ENCODE measurements around the gene ARID3B.

The ARID3B gene, protein sequence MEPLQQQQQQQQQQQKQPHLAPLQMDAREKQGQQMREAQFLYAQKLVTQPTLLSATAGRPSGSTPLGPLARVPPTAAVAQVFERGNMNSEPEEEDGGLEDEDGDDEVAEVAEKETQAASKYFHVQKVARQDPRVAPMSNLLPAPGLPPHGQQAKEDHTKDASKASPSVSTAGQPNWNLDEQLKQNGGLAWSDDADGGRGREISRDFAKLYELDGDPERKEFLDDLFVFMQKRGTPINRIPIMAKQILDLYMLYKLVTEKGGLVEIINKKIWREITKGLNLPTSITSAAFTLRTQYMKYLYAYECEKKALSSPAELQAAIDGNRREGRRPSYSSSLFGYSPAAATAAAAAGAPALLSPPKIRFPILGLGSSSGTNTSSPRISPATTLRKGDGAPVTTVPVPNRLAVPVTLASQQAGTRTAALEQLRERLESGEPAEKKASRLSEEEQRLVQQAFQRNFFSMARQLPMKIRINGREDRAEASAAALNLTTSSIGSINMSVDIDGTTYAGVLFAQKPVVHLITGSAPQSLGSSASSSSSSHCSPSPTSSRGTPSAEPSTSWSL

DNA sequence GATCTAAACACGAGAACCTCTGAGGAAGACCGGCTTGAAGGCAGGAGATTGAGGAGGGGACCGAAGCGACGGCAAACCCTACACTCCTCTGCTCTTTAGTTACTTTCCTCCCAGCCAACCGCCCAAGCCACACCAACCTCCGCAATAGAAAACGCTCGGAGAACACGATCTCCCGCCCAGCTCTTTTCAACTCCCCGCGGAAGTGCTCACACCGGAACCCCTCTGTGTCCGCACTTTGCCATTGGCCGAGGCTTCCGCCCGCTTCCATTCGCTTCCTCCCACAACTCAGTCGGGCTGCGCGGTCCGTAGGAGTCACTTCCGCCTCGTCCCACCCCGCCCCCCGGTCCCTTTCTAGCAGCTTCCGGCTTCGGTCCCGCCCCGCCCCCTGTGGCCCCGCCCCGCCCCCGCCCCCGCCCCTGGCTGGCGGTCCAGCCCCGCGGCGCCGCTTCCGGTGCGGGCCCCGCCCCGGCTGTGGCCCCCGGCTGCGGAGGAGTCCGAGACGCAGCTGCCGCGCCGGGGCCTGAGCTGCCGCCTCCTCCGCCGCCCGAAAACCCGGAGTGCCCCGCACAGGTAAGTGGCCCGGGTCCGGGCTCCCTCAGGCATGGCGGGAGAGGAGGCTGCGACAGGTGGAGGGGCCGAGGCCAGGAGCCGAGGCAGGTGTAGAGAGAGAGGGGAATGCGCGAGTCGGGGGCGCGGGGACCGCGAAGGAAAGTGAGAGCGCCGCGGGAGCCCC, at the start of gene ARID3B:
Gene ARID3B (plus strand): TSS at position 460 of the 733 bp plus-strand sequence. CDS start 2,717 bp downstream, outside the sequence.
- no peak for TF ChIP-seq FOXP2 (optimal IDR thresholded peaks at IDR 0.05; ENCODE audit: control extremely low read depth, extremely low read length, insufficient read depth)
- TF ChIP-seq EZH2 (IDR thresholded peaks at IDR 0.05): no peak
- TF ChIP-seq POLR2AphosphoS5 (IDR thresholded peaks at IDR 0.05; ENCODE audit: borderline replicate concordance, low read depth, low read length): peak; percentile 91

DNA sequence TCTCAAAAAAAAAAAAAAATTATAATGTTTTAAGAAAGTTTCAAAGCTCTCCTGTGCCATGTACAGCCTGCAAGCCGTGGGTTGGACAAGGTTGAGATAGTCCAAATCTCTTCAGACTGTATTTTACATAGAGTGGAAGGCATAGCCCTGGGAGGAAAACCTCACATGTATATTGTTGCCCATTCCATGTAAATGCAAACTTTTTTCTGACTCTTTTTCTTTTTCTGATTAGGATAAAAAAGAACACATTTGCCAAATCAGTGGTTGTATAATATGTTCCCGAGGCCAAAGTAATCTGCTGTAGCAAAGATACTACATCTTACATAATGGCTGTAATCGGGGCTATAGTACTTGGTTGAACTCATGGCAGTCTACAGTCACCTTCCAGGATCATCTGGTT, 44.4 kb upstream of the ARID3B start:
- Histone ChIP-seq H3K36me3 (ENCODE audit: insufficient read depth, low read length) (no peaks in the 10 kb centered on the region), H3K4me3 (no peak overlapping the region)
- TF ChIP-seq EZH2 (IDR thresholded peaks at IDR 0.05) (no peak), POLR2AphosphoS5 (IDR thresholded peaks at IDR 0.05; ENCODE audit: borderline replicate concordance, low read depth, low read length) (no peak), FOXP2 (optimal IDR thresholded peaks at IDR 0.05; ENCODE audit: control extremely low read depth, extremely low read length, insufficient read depth) (no peak)

More for the DNA sequence above, at the start of gene ARID3B:
- Histone ChIP-seq H3K9me3 (ENCODE audit: low read depth, low read length) (no peaks in the 10 kb centered on the region), H3K9ac (ENCODE audit: insufficient read length) (peak within 1 kb of the TSS; percentile 87), H3K4me3 (peak within 1 kb of the TSS; percentile 92), H3K36me3 (ENCODE audit: insufficient read depth, low read length) (no peaks in the 10 kb centered on the region), H3K27ac (peak within 1 kb of the TSS; percentile 72; the same call in 1 of the 2 replicates)
- peak; percentile 81 for DNase-seq (ENCODE audit: low read depth, low spot score)

DNA sequence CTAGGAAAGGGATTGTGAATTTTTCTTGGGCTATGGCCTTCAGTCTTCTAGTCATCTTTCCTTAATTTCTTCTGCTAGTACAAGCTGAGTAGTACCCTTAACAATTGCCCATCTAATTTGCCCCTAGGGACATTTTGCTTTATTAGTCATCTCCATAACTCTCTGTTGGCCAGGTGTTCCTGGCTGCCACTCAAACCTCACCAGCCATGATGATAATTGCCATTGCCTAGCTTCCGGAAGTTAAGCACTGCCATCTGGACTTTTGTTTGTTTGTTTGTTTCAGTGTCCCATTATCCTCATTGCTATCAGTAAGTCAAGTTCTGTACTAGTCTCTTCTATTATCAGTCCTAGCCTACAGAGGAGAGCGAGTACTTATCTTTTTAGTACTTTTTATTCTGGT, 43.4 kb upstream of the ARID3B start:
- DNase-seq (ENCODE audit: low read depth, low spot score): no peak
- TF ChIP-seq EZH2 (IDR thresholded peaks at IDR 0.05): no peak
- TF ChIP-seq FOXP2 (optimal IDR thresholded peaks at IDR 0.05; ENCODE audit: control extremely low read depth, extremely low read length, insufficient read depth): no peak
- TF ChIP-seq POLR2AphosphoS5 (IDR thresholded peaks at IDR 0.05; ENCODE audit: borderline replicate concordance, low read depth, low read length): no peak
- Histone ChIP-seq H3K9ac (ENCODE audit: insufficient read length) (no peak overlapping the region), H3K4me3 (no peak overlapping the region), H3K9me3 (ENCODE audit: low read depth, low read length) (no peaks in the 10 kb centered on the region), H3K36me3 (ENCODE audit: insufficient read depth, low read length) (no peaks in the 10 kb centered on the region), H3K27ac (no peak overlapping the region)

More for the DNA sequence above, 44.4 kb upstream of the ARID3B start:
- Histone ChIP-seq H3K27ac (no peak overlapping the region), H3K9ac (ENCODE audit: insufficient read length) (no peak overlapping the region), H3K9me3 (ENCODE audit: low read depth, low read length) (no peaks in the 10 kb centered on the region)
- DNase-seq (ENCODE audit: low read depth, low spot score): no peak

DNA sequence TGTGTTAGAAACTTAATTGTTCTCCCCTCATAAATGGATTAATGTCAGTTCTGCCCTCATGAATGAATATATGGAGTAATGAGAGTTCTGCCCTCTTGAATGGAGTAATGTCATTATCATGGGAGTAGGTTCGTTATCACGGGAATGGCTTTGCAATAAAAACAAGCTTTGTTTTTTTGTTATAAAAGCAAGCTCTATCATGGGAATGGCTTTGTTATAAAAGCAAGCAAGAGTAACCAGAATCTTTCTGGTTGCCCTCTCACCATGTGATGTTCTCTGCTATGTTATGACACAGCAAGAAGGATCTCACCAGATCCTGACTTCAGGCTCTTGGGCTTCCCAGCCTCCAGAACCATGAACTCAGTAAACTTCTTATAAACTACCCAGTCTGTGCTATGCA, 41.7 kb upstream of the ARID3B start:
- no peak overlapping the region for H3K4me3 ChIP-seq
- no peak overlapping the region for H3K9ac ChIP-seq (ENCODE audit: insufficient read length)
- TF ChIP-seq EZH2 (IDR thresholded peaks at IDR 0.05): no peak
- TF ChIP-seq POLR2AphosphoS5 (IDR thresholded peaks at IDR 0.05; ENCODE audit: borderline replicate concordance, low read depth, low read length): no peak
- TF ChIP-seq FOXP2 (optimal IDR thresholded peaks at IDR 0.05; ENCODE audit: control extremely low read depth, extremely low read length, insufficient read depth): no peak
- DNase-seq (ENCODE audit: low read depth, low spot score): no peak
- H3K9me3 ChIP-seq (ENCODE audit: low read depth, low read length): no peaks in the 10 kb centered on the region
- no peaks in the 10 kb centered on the region for H3K36me3 ChIP-seq (ENCODE audit: insufficient read depth, low read length)
- no peak overlapping the region for H3K27ac ChIP-seq

DNA sequence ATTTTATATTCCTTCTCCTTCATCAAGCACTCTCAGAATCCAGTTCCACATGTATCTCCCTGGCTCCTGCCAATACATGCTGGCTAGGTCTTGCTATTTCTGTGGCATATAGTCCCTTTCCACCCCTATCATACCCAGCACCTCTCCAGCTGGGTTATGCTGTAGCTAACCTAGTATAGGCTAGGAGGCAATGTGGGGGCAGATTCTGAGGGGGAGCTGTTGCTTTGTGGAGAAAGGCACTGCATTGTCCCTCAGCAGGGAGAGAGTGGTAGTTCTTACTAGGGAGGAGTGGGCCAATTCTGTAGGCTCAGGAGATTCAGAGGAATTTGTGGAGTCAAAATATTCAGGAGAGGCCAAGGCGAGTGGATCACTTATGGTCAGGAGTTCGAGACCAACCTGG, 40.6 kb upstream of the ARID3B start:
- no peak overlapping the region for H3K9ac ChIP-seq (ENCODE audit: insufficient read length)
- no peaks in the 10 kb centered on the region for H3K9me3 ChIP-seq (ENCODE audit: low read depth, low read length)
- no peak overlapping the region for H3K4me3 ChIP-seq
- no peak for TF ChIP-seq POLR2AphosphoS5 (IDR thresholded peaks at IDR 0.05; ENCODE audit: borderline replicate concordance, low read depth, low read length)
- no peak for TF ChIP-seq FOXP2 (optimal IDR thresholded peaks at IDR 0.05; ENCODE audit: control extremely low read depth, extremely low read length, insufficient read depth)
- TF ChIP-seq EZH2 (IDR thresholded peaks at IDR 0.05): no peak
- no peak overlapping the region for H3K27ac ChIP-seq
- DNase-seq (ENCODE audit: low read depth, low spot score): no peak
- H3K36me3 ChIP-seq (ENCODE audit: insufficient read depth, low read length): 0 out of 2 replicates have a peak, but pooled peaks cover 4% of the 10 kb centered on the region

DNA sequence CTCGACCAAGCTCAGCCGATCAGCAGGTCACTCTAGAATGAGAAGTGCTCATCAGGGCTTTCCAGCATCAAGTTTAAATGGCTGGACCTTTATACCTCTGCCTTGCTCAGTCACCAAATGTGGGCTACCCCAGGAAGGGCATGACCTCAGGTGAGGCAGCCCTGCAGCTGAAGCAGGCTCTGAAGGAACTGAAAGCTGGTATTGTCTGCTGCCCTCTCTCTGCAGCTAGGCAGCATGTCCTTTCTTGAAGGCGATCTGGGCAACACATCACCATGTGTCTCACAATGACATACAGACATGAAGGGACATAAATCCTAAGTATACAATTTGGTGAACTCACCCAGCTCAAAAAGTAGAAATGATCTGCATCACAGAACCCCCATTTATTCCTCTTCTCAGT, 38.7 kb upstream of the ARID3B start:
- Histone ChIP-seq H3K36me3 (ENCODE audit: insufficient read depth, low read length) (0 out of 2 replicates have a peak, but pooled peaks cover 4% of the 10 kb centered on the region), H3K27ac (no peak overlapping the region), H3K9me3 (ENCODE audit: low read depth, low read length) (no peaks in the 10 kb centered on the region), H3K4me3 (no peak overlapping the region), H3K9ac (ENCODE audit: insufficient read length) (no peak overlapping the region)
- DNase-seq (ENCODE audit: low read depth, low spot score): no peak
- TF ChIP-seq EZH2 (IDR thresholded peaks at IDR 0.05): no peak
- TF ChIP-seq FOXP2 (optimal IDR thresholded peaks at IDR 0.05; ENCODE audit: control extremely low read depth, extremely low read length, insufficient read depth): no peak
- no peak for TF ChIP-seq POLR2AphosphoS5 (IDR thresholded peaks at IDR 0.05; ENCODE audit: borderline replicate concordance, low read depth, low read length)

DNA sequence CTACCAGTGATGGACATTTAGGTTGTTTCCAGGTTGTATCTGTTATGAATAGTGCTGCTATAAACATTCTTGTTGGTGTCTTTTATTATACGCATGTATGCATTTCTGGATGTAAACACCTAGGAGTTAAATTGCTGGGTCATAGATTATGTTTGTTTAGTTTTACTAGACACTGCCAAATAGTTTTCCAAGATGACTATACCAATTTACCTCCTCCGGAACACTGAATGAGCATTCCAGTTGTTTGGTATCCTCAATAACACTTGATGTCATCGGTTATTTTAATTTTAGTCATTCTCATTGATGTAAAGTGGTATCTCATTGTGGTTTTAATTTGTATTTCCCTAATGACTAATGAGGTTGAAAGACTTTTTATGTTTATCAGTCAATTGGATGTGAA, 36.6 kb upstream of the ARID3B start:
- TF ChIP-seq EZH2 (IDR thresholded peaks at IDR 0.05) (no peak), FOXP2 (optimal IDR thresholded peaks at IDR 0.05; ENCODE audit: control extremely low read depth, extremely low read length, insufficient read depth) (no peak)
- Histone ChIP-seq H3K9ac (ENCODE audit: insufficient read length) (no peak overlapping the region), H3K36me3 (ENCODE audit: insufficient read depth, low read length) (0 out of 2 replicates have a peak, but pooled peaks cover 4% of the 10 kb centered on the region), H3K4me3 (no peak overlapping the region), H3K9me3 (ENCODE audit: low read depth, low read length) (no peaks in the 10 kb centered on the region), H3K27ac (no peak overlapping the region)
- DNase-seq (ENCODE audit: low read depth, low spot score): no peak

DNA sequence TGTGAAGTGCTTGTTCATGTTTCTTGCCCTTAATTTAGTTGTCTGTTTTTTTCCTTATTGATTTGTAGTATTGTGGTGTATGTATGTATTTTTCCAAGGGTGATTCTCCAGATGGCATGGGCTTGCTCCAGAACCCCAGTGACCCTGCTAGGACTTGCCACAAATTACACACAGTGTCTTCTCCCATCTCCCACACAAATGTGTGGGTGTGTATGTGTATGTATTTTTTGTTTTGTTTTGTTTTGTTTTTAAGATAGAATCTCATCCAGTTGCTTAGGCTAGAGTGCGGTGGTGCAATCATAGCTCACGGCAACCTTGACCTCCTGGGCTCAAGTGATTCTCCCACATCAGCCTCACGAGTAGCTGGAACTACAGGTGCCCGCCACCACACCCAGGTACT, 36.2 kb upstream of the ARID3B start:
- TF ChIP-seq POLR2AphosphoS5 (IDR thresholded peaks at IDR 0.05; ENCODE audit: borderline replicate concordance, low read depth, low read length): no peak
- no peak for TF ChIP-seq FOXP2 (optimal IDR thresholded peaks at IDR 0.05; ENCODE audit: control extremely low read depth, extremely low read length, insufficient read depth)
- TF ChIP-seq EZH2 (IDR thresholded peaks at IDR 0.05): no peak
- Histone ChIP-seq H3K4me3 (no peak overlapping the region), H3K27ac (no peak overlapping the region), H3K9ac (ENCODE audit: insufficient read length) (no peak overlapping the region), H3K9me3 (ENCODE audit: low read depth, low read length) (no peaks in the 10 kb centered on the region), H3K36me3 (ENCODE audit: insufficient read depth, low read length) (0 out of 2 replicates have a peak, but pooled peaks cover 4% of the 10 kb centered on the region)
- DNase-seq (ENCODE audit: low read depth, low spot score): no peak

Data from SK-N-MC (cell line).